AG10803 (cell line): ENCODE data around the gene DSC2.

Experiments
- DNase-seq: peaks from one replicate; pipeline ENCODE4 v3.0.0; 2010; ENCODE audit warnings: low read depth
- H3K4me3 ChIP-seq: 2 replicates; pipeline ENCODE4 v1.5.1; 2011; ENCODE audit warnings: mild to moderate bottlenecking, low read length, control low read depth
- CTCF ChIP-seq: conservative IDR thresholded peaks from 2 replicates; pipeline ENCODE4 v1.5.1; 2011; ENCODE audit warnings: mild to moderate bottlenecking, low read length, control low read depth, inconsistent platforms

DSC2 gene

GRCh38 chr18:31102025-31102684 lies at the start of gene DSC2:
DSC2 (minus strand) TSS chr18:31102421; CDS start chr18:31101971, 450 bp downstream.
- no peak for DNase-seq
- no peak for TF ChIP-seq CTCF
- H3K4me3 ChIP-seq: no peak within 1 kb of the TSS

- no peak overlapping the region for H3K4me3 ChIP-seq
- no peak for DNase-seq
- TF ChIP-seq CTCF: no peak
Measured at GRCh38 chr18:31149351-31149750, 47.1 kb upstream of the DSC2 start.

- DNase-seq: no peak
- no peak overlapping the region for H3K4me3 ChIP-seq
- no peak for TF ChIP-seq CTCF
Measured at GRCh38 chr18:31148600-31148999, 46.4 kb upstream of the DSC2 start.

- no peak for TF ChIP-seq CTCF
- no peak overlapping the region for H3K4me3 ChIP-seq
- DNase-seq: no peak
Measured at GRCh38 chr18:31146809-31147208, 44.6 kb upstream of the DSC2 start.

GRCh38 chr18:31143025-31143424 lies 40.8 kb upstream of the DSC2 start:
- DNase-seq: no peak
- H3K4me3 ChIP-seq: no peak overlapping the region
- no peak for TF ChIP-seq CTCF

- no peak for TF ChIP-seq CTCF
- no peak overlapping the region for H3K4me3 ChIP-seq
- no peak for DNase-seq
Measured at GRCh38 chr18:31138709-31139108, 36.5 kb upstream of the DSC2 start.

GRCh38 chr18:31134988-31135529 lies 32.8 kb upstream of the DSC2 start:
- TF ChIP-seq CTCF: no peak
- H3K4me3 ChIP-seq: no peak overlapping the region
- DNase-seq: no peak
